HT-29 (cell line): ENCODE data around the gene RGMA. TPM values are rescaled to one million over a fixed set of nuclear protein-coding genes. Genes with fewer than 3 reads are reported as not detected.
"Not testable (repeated sequence)": the region's sequence is repeated elsewhere in the genome, so short reads cannot be mapped to it uniquely, and the experiment has no call there.

Source experiments
- DNase-seq: peaks from one replicate; pipeline ENCODE4 v3.0.0-alpha.2; 2015; ENCODE audit warnings: low spot score
- total RNA-seq: library from RNA; depleted of rRNA; stranded (reverse); fragments of >200 nt; shearing (Covaris generic); gene quantifications from 2 replicates; pipeline ENCODE4 v1.2.3, GENCODE V29; 2014

RGMA gene
- total RNA-seq, 1 experiment from 2014 or later = not detected

GRCh38 chr15:93066834-93067648, 22.0 kb downstream of the RGMA start:
- no peak for DNase-seq

DNA sequence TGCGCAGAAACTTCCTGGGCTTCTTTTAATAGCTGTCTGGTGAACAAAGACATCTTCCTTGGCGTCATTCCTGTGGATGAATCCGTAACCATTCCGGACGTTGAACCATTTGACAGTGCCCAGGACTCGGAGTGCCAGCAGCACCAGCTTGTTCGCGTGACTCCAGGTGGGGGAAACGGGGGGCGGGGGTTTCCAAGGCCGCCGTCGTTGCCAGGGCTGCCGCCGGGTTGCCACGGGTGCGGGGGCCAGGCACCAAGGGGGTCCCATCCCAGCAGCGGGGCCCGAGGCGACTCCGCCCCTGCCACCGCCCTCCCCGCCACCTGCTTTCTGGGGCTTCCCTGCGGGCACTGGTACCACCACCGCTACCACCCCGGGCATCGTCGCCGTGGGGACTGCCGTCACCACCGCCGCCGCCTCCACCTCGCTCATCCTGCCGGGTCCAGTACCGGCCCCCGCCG, 22.8 kb downstream of the RGMA start:
- no peak for DNase-seq

- DNase-seq = no peak
These were observed 23.4 kb downstream of the RGMA start for GRCh38 chr15:93065641-93066045.

GRCh38 chr15:93063796-93064690, 25.0 kb downstream of the RGMA start:
- DNase-seq = no peak

DNA sequence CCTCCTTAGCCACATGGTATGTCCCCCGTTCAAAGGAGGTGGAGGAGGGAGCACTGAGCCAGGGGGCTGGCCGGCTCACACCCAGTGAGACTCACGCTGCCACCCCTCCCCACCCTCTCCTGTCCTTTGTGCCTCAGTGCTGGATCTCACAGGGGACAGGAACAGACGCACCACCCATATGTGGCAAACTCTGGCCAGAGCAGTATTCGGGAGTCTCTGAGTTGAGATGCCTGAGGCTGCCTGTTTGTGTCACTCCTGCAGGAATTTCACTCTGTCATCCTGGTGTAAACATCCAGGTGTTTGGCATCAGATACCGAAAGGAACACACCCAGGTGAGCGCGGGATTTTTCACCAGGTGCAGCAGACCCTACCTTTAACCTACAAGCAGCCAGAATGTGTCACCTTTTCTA, 25.7 kb downstream of the RGMA start:
- no peak for DNase-seq

DNA sequence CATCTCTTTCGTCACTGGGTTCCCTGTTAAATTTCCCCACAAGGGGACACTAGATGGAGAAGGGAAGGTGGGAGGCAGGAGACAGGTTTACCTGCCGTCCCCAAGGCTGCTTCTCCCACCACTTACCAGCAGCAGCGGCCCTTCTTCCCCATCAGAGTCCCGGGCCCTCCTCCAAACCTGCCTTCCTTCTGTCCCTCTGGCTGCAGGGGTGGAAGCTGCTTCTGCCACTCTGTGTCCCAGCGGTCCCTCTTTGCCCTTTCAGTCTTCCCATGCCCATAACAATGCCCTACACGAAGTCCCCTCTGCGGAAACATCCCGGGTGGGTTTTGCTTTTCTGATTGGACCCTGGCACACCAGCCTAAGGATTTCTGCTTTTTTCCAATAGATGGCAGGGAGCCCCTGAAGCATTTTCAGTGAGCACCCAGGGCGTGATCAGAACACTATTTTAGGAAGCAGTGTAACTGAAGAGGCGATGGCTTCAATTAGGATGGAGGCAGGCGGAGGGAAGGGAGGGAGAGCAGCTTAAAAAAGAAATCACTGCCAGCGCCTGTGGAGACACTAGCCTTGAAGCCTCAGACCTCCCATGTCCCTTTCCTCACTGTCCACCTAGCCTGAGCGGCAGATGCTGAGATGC, 26.3 kb downstream of the RGMA start:
- DNase-seq = not testable (repeated sequence)

- DNase-seq = no peak
These were observed 28.4 kb downstream of the RGMA start for GRCh38 chr15:93060336-93061248.

- DNase-seq = no peak
These were observed 29.6 kb downstream of the RGMA start for GRCh38 chr15:93059442-93059841.

DNA sequence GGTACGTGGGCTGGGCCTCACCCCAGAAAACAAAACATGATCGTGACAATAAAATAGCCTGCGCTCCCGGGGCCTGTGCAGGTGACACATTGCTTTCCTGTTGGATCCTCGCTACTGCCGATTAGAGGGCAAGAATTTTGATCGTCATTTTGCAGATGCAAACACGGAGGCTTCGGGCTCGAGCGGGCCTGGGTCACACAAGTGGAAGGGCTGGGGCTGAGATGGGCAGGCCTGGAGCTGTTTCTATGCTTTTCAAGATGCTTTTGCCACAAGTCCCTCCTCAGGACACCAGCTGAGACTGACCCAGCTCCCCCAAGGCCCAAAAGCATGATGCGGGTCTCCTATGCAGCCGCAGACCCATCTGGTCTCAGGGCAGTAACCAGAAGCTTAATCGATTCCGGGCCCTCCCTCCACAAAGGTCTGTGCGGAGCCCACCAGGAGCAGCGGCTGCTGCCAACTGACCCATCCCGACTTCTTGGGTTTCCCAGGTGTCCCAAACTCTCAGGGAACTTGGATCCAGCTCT, 30.0 kb downstream of the RGMA start:
- DNase-seq = no peak

GRCh38 chr15:93058128-93058527, 30.9 kb downstream of the RGMA start:
- DNase-seq = no peak

DNA sequence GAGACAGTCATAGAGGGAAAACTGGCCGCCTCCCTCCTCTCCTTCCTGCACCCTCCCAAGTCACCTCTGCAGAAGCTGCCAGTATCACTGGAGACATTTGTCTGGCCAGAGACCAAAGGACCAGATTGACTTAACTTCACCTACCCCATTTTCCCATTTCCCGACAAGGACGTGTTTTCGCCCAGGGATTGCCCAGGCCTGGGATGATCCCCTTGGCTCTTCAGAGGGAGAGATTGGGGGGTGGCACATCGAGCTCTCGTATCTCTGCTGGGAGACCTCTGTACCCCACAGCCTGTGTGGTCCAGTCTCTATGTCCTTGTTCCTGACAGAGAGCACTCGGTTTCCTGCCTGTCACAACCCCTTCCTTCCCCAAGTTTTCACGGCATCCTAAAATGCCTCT, 31.4 kb downstream of the RGMA start:
- DNase-seq = no peak

GRCh38 chr15:93056836-93057235, 32.2 kb downstream of the RGMA start:
- no peak for DNase-seq

GRCh38 chr15:93055211-93055610, 33.8 kb downstream of the RGMA start:
- no peak for DNase-seq

GRCh38 chr15:93052090-93052879, 36.7 kb downstream of the RGMA start:
- no peak for DNase-seq

DNA sequence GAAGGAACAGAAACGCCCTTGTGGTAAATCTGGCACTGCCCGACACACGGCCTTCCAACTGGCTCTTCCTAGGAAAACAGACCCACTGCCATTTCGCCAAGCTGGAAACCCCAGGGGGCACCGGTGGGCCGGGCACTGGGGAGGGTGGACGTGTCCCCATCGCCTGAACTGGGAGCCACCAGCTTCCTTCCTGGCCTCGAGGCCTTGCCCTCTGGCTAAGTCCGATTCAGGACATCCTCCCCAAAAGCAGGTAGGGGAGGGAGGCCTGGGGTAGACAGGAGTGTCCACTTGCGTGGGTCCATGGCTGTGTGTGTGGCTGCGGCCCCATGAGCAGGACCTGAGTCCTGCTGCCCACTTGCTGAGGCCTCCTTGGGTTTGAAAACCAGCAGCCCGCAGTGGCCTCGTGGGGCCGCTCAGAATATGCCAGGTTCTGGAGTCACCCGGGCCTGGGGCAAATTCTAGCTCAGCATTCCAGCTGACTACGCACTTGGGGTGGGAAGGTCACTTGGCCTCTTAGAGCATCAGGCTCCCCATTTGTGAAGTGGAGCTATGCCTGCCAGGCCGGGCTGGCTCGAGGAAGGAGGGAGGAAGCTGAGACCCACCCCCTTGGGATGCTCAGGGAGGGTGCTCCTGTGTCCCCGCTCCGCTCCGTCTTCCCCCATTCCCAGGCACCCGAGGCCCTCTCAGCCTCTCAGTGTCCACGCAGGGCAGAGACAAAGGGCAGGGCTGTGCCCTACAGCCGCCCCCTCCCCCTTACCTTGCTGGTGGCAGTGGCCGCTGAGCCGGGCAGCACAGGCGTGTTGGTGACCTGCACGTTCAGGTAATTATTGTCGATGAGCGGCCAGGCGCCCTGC, 37.5 kb downstream of the RGMA start:
- DNase-seq = no peak

- no peak for DNase-seq
These were observed 38.4 kb downstream of the RGMA start for GRCh38 chr15:93050648-93051047.

- DNase-seq = no peak
These were observed 39.0 kb downstream of the RGMA start for GRCh38 chr15:93049914-93050578.

DNA sequence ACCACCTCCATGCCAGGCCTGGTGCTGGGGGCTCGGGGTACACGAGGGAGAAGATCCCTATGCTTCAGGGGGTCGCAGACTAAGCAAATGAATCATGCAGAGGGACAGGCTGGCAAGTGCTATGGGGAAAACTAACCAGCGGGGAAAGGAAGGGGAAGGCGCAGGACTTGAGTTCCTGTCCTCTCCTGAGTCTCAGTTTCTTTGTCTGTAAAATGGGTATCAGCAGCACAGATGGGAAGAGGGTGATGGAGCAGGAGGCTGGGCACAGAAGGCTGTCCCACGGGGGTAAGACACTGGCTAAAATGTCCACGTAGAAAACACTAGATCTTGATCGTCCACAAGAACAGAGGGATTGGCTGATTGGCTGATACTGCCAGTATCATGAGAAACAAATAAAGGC, 39.8 kb downstream of the RGMA start:
- no peak for DNase-seq
